Keratinocyte (primary cell): Measurements from ENCODE around the gene ANKRD39. TPM values are rescaled to one million over a fixed set of nuclear protein-coding genes. Genes with fewer than 3 reads are reported as not detected.

Source experiments
- DNase-seq: peaks from one replicate; pipeline ENCODE4 v3.0.0-alpha.2; 2011; ENCODE audit warnings: low read depth, missing footprints, low spot score
- FAIRE-seq: peaks from 2 replicates; lab custom pipeline; 2011; peaks lifted over from hg19 to GRCh38; lab: Jason Lieb, UNC
- H2AFZ ChIP-seq: 2 replicates; pipeline ENCODE4 v1.6.0; 2012; ENCODE audit warnings: low read length, control low read depth, inconsistent platforms; ENCODE audit not compliant: control insufficient read depth
- H3K27ac ChIP-seq: 2 replicates; pipeline ENCODE4 v1.5.1; 2011; ENCODE audit warnings: low read length; ENCODE audit not compliant: control insufficient read depth, insufficient read depth
- H3K27me3 ChIP-seq: 3 replicates; pipeline ENCODE4 v1.6.0; 2011; ENCODE audit warnings: low read length; ENCODE audit not compliant: control insufficient read depth, insufficient read depth; ENCODE audit errors: extremely low read depth
- H3K36me3 ChIP-seq, 2 experiments: 2 replicates in 1 of 2; 3 replicates in 1 of 2; pipeline ENCODE4 v1.5.1; 2011; ENCODE audit warnings: low read length in 2 of 2, mild to moderate bottlenecking in 1 of 2; ENCODE audit not compliant: control insufficient read depth in 2 of 2, insufficient read depth in 2 of 2; ENCODE audit errors: extremely low read depth in 1 of 2
- H3K4me1 ChIP-seq: 3 replicates; pipeline ENCODE4 v1.5.1; 2011; ENCODE audit warnings: low read length; ENCODE audit not compliant: control insufficient read depth, insufficient read depth; ENCODE audit errors: extremely low read depth
- H3K4me2 ChIP-seq: 3 replicates; pipeline ENCODE4 v1.6.0; 2011; ENCODE audit warnings: low read depth, low read length; ENCODE audit not compliant: control insufficient read depth, insufficient read depth; ENCODE audit errors: extremely low read depth
- H3K4me3 ChIP-seq, 3 experiments: fragments of 200-600 bp in 1 of 3; sonication (generic) in 1 of 3; 2 replicates in 2 of 3; 3 replicates in 1 of 3; pipeline ENCODE4 v1.5.1; 2011 to 2016; ENCODE audit warnings: low read length in 3 of 3, mild to moderate bottlenecking in 3 of 3, control low read depth in 2 of 3, inconsistent platforms in 1 of 3, low read depth in 1 of 3, mixed read lengths in 1 of 3, mixed run types in 1 of 3, moderate library complexity in 1 of 3; ENCODE audit not compliant: control insufficient read depth in 2 of 3, insufficient read depth in 2 of 3; ENCODE audit errors: extremely low read depth in 1 of 3
- H3K79me2 ChIP-seq: 2 replicates; pipeline ENCODE4 v1.6.0; 2012; ENCODE audit warnings: low read length; ENCODE audit not compliant: control insufficient read depth, insufficient read depth
- H3K9ac ChIP-seq: 3 replicates; pipeline ENCODE4 v1.6.0; 2011; ENCODE audit warnings: low read length; ENCODE audit not compliant: control insufficient read depth, insufficient read depth; ENCODE audit errors: extremely low read depth
- H3K9me1 ChIP-seq: 3 replicates; pipeline ENCODE4 v1.6.0; 2011; ENCODE audit warnings: low read length; ENCODE audit not compliant: control insufficient read depth, insufficient read depth; ENCODE audit errors: extremely low read depth
- H3K9me3 ChIP-seq: 2 replicates; pipeline ENCODE4 v1.5.1; 2012; ENCODE audit warnings: low read depth, low read length; ENCODE audit not compliant: control insufficient read depth
- H4K20me1 ChIP-seq: 3 replicates; pipeline ENCODE4 v1.6.0; 2011; ENCODE audit warnings: low read length; ENCODE audit not compliant: control insufficient read depth, insufficient read depth; ENCODE audit errors: extremely low read depth
- CTCF ChIP-seq, 3 experiments: IDR thresholded peaks in 1 of 3; conservative IDR thresholded peaks in 1 of 3; optimal IDR thresholded peaks in 1 of 3; 2 replicates in 2 of 3; 3 replicates in 1 of 3; pipeline versions ENCODE3 to v1.5.1; 2011; ENCODE audit warnings: low read length in 3 of 3, mild to moderate bottlenecking in 3 of 3, moderate library complexity in 2 of 3, control low read depth in 1 of 3, inconsistent platforms in 1 of 3; ENCODE audit not compliant: insufficient read depth in 2 of 3; ENCODE audit errors: extremely low read depth in 1 of 3
- EZH2 ChIP-seq: IDR thresholded peaks from one replicate; pipeline ENCODE4 v1.6.1; 2012; ENCODE audit warnings: inconsistent platforms, mild to moderate bottlenecking, low read length, moderate library complexity
- dilution Hi-C: fragments of 300-500 bp; cut with MboI; formaldehyde crosslinking; loops from one replicate; pipeline ENCODE4 v1.7.0; 2020; ENCODE audit warnings: low sequenced_read_pairs; ENCODE audit not compliant: extremely low pct_ligation_motif_present
- polyA plus RNA-seq, 5 experiments: library from polyadenylated mRNA; depleted of rRNA in 3 of 5; stranded (reverse) in 3 of 5; stranded (forward) in 1 of 5; unstranded in 1 of 5; fragments of >200 nt; gene quantifications; 1 replicate in 1 of 5; 2 replicates in 3 of 5; 3 replicates in 1 of 5; pipeline versions ENCODE4 v1.2.1 to v1.2.3, GENCODE V29; 2011 to 2012; ENCODE audit warnings: missing spikeins in 2 of 5, low read depth in 1 of 5, low replicate concordance in 1 of 5

Gene ANKRD39
- polyA plus RNA-seq, 1 donor (not counting 4 experiments of a cell fraction or from before 2014, with no cell fraction given) = 7.2 TPM

GRCh38 chr2:96877631-96878092 lies 19.8 kb upstream of the ANKRD39 start:
- TF ChIP-seq CTCF (optimal IDR thresholded peaks at IDR 0.05 in 1 of 3, IDR thresholded peaks at IDR 0.05 in 1 of 3, conservative IDR thresholded peaks at IDR 0.05 in 1 of 3; ENCODE audit: extremely low read depth in 1 of 3, insufficient read depth in 2 of 3, low read length in 3 of 3) = no peak
- no peak for TF ChIP-seq EZH2
- dilution Hi-C loops = no loop called here
- Histone ChIP-seq H3K9me3 (no peaks in the 10 kb centered on the region), H2AFZ (no peak overlapping the region), H4K20me1 (no peaks in the 10 kb centered on the region), H3K4me2 (no peak overlapping the region), H3K4me3 (no peak overlapping the region), H3K27ac (no peak overlapping the region), H3K4me1 (peaks cover 32% of the 10 kb centered on the region), H3K79me2 (no peaks in the 10 kb centered on the region), H3K27me3 (peaks cover 3% of the 10 kb centered on the region), H3K9me1 (peaks cover 3% of the 10 kb centered on the region), H3K36me3 (no peaks in the 10 kb centered on the region), H3K9ac (no peak overlapping the region)
- FAIRE-seq (no peak), DNase-seq (no peak)

- H3K4me2 ChIP-seq = no peak overlapping the region
Measured at GRCh38 chr2:96877042-96877451, 19.2 kb upstream of the ANKRD39 start.

More at GRCh38 chr2:96877042-96877451, 19.2 kb upstream of the ANKRD39 start:
- Histone ChIP-seq H3K9me3 (no peaks in the 10 kb centered on the region), H4K20me1 (no peaks in the 10 kb centered on the region), H3K27ac (no peak overlapping the region), H2AFZ (no peak overlapping the region), H3K79me2 (no peaks in the 10 kb centered on the region), H3K9me1 (peaks cover 3% of the 10 kb centered on the region), H3K27me3 (peaks cover 3% of the 10 kb centered on the region), H3K4me1 (peaks cover 28% of the 10 kb centered on the region), H3K4me3 (no peak overlapping the region), H3K9ac (no peak overlapping the region), H3K36me3 (no peaks in the 10 kb centered on the region)
- TF ChIP-seq EZH2 (no peak), CTCF (optimal IDR thresholded peaks at IDR 0.05 in 1 of 3, IDR thresholded peaks at IDR 0.05 in 1 of 3, conservative IDR thresholded peaks at IDR 0.05 in 1 of 3; ENCODE audit: extremely low read depth in 1 of 3, insufficient read depth in 2 of 3, low read length in 3 of 3) (no peak)
- dilution Hi-C loops = no loop called here
- DNase-seq (no peak), FAIRE-seq (no peak)
